Measurements from ENCODE around the gene POLRMT.
"Not testable (repeated sequence)": the region's sequence is repeated elsewhere in the genome, so short reads cannot be mapped to it uniquely, and the experiment has no call there.

GRCh38 chr19:605061-605971, 28.0 kb downstream of the POLRMT start:
- peak in 1 of 12 donors; percentile 17 for TF ChIP-seq CTCF (IDR thresholded peaks at IDR 0.05)
- TF ChIP-seq POLR2A (IDR thresholded peaks at IDR 0.05) = not testable (repeated sequence)

All from heart left ventricle (tissue), 13 donors.